ENCODE data around the gene DHRSX.

- TF ChIP-seq POLR2A (IDR thresholded peaks at IDR 0.05) (no peak), CTCF (IDR thresholded peaks at IDR 0.05) (no peak), POLR2AphosphoS5 (IDR thresholded peaks at IDR 0.05) (no peak)
These were observed 11.7 kb upstream of the DHRSX start for GRCh38 chrX:2512501-2512900.

Data from breast epithelium (tissue), 3 donors.